GM12878 (cell line): ENCODE results near the gene STK38. TPM values are rescaled to one million over a fixed set of nuclear protein-coding genes. Genes with fewer than 3 reads are reported as not detected.

ENCODE experiments used
- ATAC-seq: fragments of 200-7000 bp; cut with Tn5 transposase; 3 replicates; pipeline ENCODE4 v1.9.1; 2020; ENCODE audit warnings: mild to moderate bottlenecking, moderate library complexity
- BruUV-seq: library from RNA; stranded (reverse); fragments of 400-500 nt; replicated peaks from 2 replicates; lab custom pipeline; 2021; lab: Mats Ljungman, UMichigan
- CTCF ChIA-PET: fragments of 300-600 bp; sonication (Branson Sonifier 250); formaldehyde crosslinking; extraction: SDS; loops from one replicate; lab custom pipeline; 2021; ENCODE audit warnings: inconsistent platforms; lab: Yijun Ruan, JAX
- POLR2A ChIA-PET: fragments of 350-600 bp; formaldehyde crosslinking; extraction: SDS; loops from one replicate; lab custom pipeline; 2021; ENCODE audit warnings: inconsistent platforms; lab: Charles Lee
- RAD21 ChIA-PET: fragments of 300-600 bp; sonication (Branson Sonifier 250); formaldehyde crosslinking; loops from one replicate; lab custom pipeline; 2023; ENCODE audit warnings: antibody characterized with exemption; ENCODE audit not compliant: unreplicated experiment; lab: Charles Lee
- SMC1A ChIA-PET: fragments of 300-600 bp; sonication (Branson Sonifier 250); formaldehyde crosslinking; loops from one replicate; lab custom pipeline; 2023; ENCODE audit not compliant: unreplicated experiment, uncharacterized antibody; lab: Charles Lee
- DNase-seq: peaks from one replicate; pipeline ENCODE4 v3.0.0-alpha.2; 2011; ENCODE audit warnings: low read depth, low spot score
- FAIRE-seq: peaks from 3 replicates; lab custom pipeline; 2011; peaks lifted over from hg19 to GRCh38; lab: Jason Lieb, UNC
- H2AFZ ChIP-seq: 2 replicates; pipeline ENCODE4 v1.6.0; 2011; ENCODE audit warnings: low read depth, low read length, control low read depth; ENCODE audit not compliant: control insufficient read depth
- H3K27ac ChIP-seq: 2 replicates; pipeline ENCODE4 v1.5.1; 2011; ENCODE audit warnings: control low read depth; ENCODE audit not compliant: control insufficient read depth, insufficient read depth
- H3K27me3 ChIP-seq, 2 experiments: replicated peaks in 1 of 2; 2 replicates each; pipeline versions ENCODE4 v1.6.0 to v1.6.1; 2011; ENCODE audit warnings: low read length in 1 of 2; ENCODE audit not compliant: control insufficient read depth in 2 of 2, insufficient read depth in 2 of 2
- H3K36me3 ChIP-seq, 2 experiments: 2 replicates each; pipeline ENCODE4 v1.5.1; 2011; ENCODE audit warnings: low read length in 1 of 2; ENCODE audit not compliant: control insufficient read depth in 2 of 2, insufficient read depth in 2 of 2
- H3K4me1 ChIP-seq: 2 replicates; pipeline ENCODE4 v1.6.1; 2011; ENCODE audit warnings: mild to moderate bottlenecking, low read length, moderate library complexity, mixed read lengths; ENCODE audit not compliant: control insufficient read depth, insufficient read depth
- H3K4me2 ChIP-seq: 2 replicates; pipeline ENCODE4 v1.6.0; 2011; ENCODE audit warnings: control low read depth; ENCODE audit not compliant: control insufficient read depth, insufficient read depth
- H3K4me3 ChIP-seq: fragments of 200-600 bp; sonication (generic); 2 replicates; pipeline ENCODE4 v1.5.1; 2016
- H3K79me2 ChIP-seq: 2 replicates; pipeline ENCODE4 v1.6.0; 2011; ENCODE audit warnings: low read length; ENCODE audit not compliant: control insufficient read depth, insufficient read depth
- H3K9ac ChIP-seq: 2 replicates; pipeline ENCODE4 v1.8.0; 2011; ENCODE audit warnings: low read length, control low read depth, mixed read lengths; ENCODE audit not compliant: control insufficient read depth, insufficient read depth
- H3K9me3 ChIP-seq: replicated peaks from 3 replicates; pipeline ENCODE4 v1.5.1; 2011; ENCODE audit warnings: mild to moderate bottlenecking, low read length; ENCODE audit not compliant: control insufficient read depth, insufficient read depth
- H4K20me1 ChIP-seq: 2 replicates; pipeline ENCODE4 v1.6.0; 2011; ENCODE audit not compliant: control insufficient read depth, insufficient read depth
- CREB1 ChIP-seq: IDR thresholded peaks from 2 replicates; pipeline ENCODE4 v1.6.1; 2012; ENCODE audit warnings: low read depth, mild to moderate bottlenecking, inconsistent platforms
- CREM ChIP-seq: IDR thresholded peaks from 2 replicates; pipeline ENCODE4 v1.6.1; 2014; ENCODE audit warnings: antibody characterized with exemption, low read depth
- CUX1 ChIP-seq: IDR thresholded peaks from 2 replicates; pipeline ENCODE4 v1.6.1; 2012; ENCODE audit warnings: improper control_type of control experiment, low read depth, low read length; ENCODE audit not compliant: insufficient replicate concordance
- EED ChIP-seq: sonication (generic); IDR thresholded peaks from 2 replicates; pipeline ENCODE4 v1.6.1; 2016; ENCODE audit warnings: antibody characterized with exemption, low read depth
- ESRRA ChIP-seq: IDR thresholded peaks from 2 replicates; pipeline ENCODE4 v1.6.1; 2012; ENCODE audit warnings: mild to moderate bottlenecking, low read length, improper control_type of control experiment
- FOXK2 ChIP-seq: fragments of 450-650 bp; IDR thresholded peaks from 2 replicates; pipeline ENCODE4 v1.6.1; 2017; ENCODE audit warnings: mild to moderate bottlenecking, moderate library complexity
- HDAC2 ChIP-seq: fragments of 200-600 bp; sonication (generic); IDR thresholded peaks from 2 replicates; pipeline ENCODE4 v1.6.1; 2017
- IRF3 ChIP-seq: fragments of 450-650 bp; IDR thresholded peaks from 2 replicates; pipeline ENCODE4 v1.6.1; 2014; ENCODE audit warnings: mild to moderate bottlenecking
- JUNB ChIP-seq: IDR thresholded peaks from 2 replicates; pipeline ENCODE4 v1.6.1; 2016; ENCODE audit warnings: antibody characterized with exemption, mild to moderate bottlenecking
- NKRF ChIP-seq: fragments of 450-650 bp; conservative IDR thresholded peaks from 2 replicates; pipeline ENCODE4 v1.6.1; 2017; ENCODE audit warnings: mild to moderate bottlenecking, moderate library complexity
- NRF1 ChIP-seq: conservative IDR thresholded peaks from 2 replicates; pipeline ENCODE4 v1.6.1; 2011; ENCODE audit warnings: mild to moderate bottlenecking, low read depth, low read length, improper control_type of control experiment
- POLR2A ChIP-seq: IDR thresholded peaks from 2 replicates; pipeline ENCODE4 v1.6.1; 2011; ENCODE audit warnings: low read depth, mild to moderate bottlenecking, low read length
- POU2F2 ChIP-seq: IDR thresholded peaks from 3 replicates; pipeline ENCODE4 v1.6.1; 2011; ENCODE audit warnings: low read depth, mild to moderate bottlenecking, low read length, borderline replicate concordance
- WGBS: methylation state at CpG from one replicate; pipeline ENCODE4 v1.1.6; 2016; ENCODE audit warnings: low lambda C conversion rate; ENCODE audit not compliant: insufficient replicate concordance, insufficient coverage; ENCODE audit errors: missing lambda C conversion rate; 5-methylcytosine and 5-hydroxymethylcytosine counted together
- in situ Hi-C: fragments of 300-500 bp; cut with MboI; formaldehyde crosslinking; loops from 9 replicates; pipeline ENCODE4 v1.14.3; 2018; ENCODE audit warnings: mixed read lengths
- intact Hi-C: fragments of 100-400 bp; cut with micrococcal nuclease; formaldehyde crosslinking; loops from one replicate; pipeline ENCODE4 v1.14.2; 2022; ENCODE audit not compliant: unreplicated experiment
- polyA plus RNA-seq, 11 experiments: library from polyadenylated mRNA; depleted of rRNA in 4 of 11; unstranded in 6 of 11; stranded (reverse) in 5 of 11; fragments of >200 nt; fragmentation: Nextera tagmentation in 4 of 11; fragmentation: Illumina TruSeq in 1 of 11; extraction: Ambion mirVana in 4 of 11; extraction: Trizol in 1 of 11; gene quantifications; 1 replicate in 1 of 11; 2 replicates in 10 of 11; pipeline versions ENCODE4 v1.2.1 to v1.2.3, GENCODE V29; 2011 to 2016; ENCODE audit warnings: inconsistent platforms in 2 of 11, missing spikeins in 2 of 11, low read depth in 1 of 11
- total RNA-seq, 4 experiments: library from RNA; depleted of rRNA in 3 of 4; stranded (reverse); fragments of >200 nt in 3 of 4; fragmentation: Illumina TruSeq in 1 of 4; extraction: Trizol in 1 of 4; gene quantifications; 2 replicates each; pipeline versions ENCODE4 v1.2.1 to v1.2.3, GENCODE V29; 2013 to 2021
- TF ChIP-seq, protein P1 (sequence below): fragments of 450-650 bp; formaldehyde crosslinking; IDR thresholded peaks from 2 replicates; pipeline ENCODE4 v1.4.0; 2022; ENCODE audit warnings: mild to moderate bottlenecking, moderate library complexity

STK38 gene
- total and polyA plus RNA-seq, 10 of the 15 experiments (the other 5 are each of a cell fraction or from before 2014, with no cell fraction given) = 4.1 to 18.7 (median 13.6) TPM

- peaks cover 37% of the 10 kb centered on the region for H3K79me2 ChIP-seq
- DNase-seq = no peak
- ATAC-seq = no peak
- in situ Hi-C loops (no loop called here), intact Hi-C loops (no loop called here)
- no peak overlapping the region for H2AFZ ChIP-seq
- ChIA-PET POLR2A (interaction anchor here (0.6 kb wide), 1 partner anchor 108 kb away, joined by 3 read pairs; no protein-coding TSS in a partner anchor), SMC1A (no interaction called here), CTCF (no interaction called here), RAD21 (no interaction called here)
- no peaks in the 10 kb centered on the region for H3K27me3 ChIP-seq
- no peaks in the 10 kb centered on the region for H4K20me1 ChIP-seq
- 93% methylated on average over 2 of the region's 2 CpGs for WGBS
- BruUV-seq = no TSS peak
- no peak overlapping the region for H3K27ac ChIP-seq
- H3K4me1 ChIP-seq = peaks cover 12% of the 10 kb centered on the region
- H3K36me3 ChIP-seq = peaks cover 0 to 17% of the 10 kb centered on the region in 2 experiments; a peak in 2 of 4 replicates
- no peaks in the 10 kb centered on the region for H3K9me3 ChIP-seq
- FAIRE-seq = no peak
- no peak overlapping the region for H3K4me3 ChIP-seq
- H3K9ac ChIP-seq = no peak overlapping the region
- H3K4me2 ChIP-seq = no peak overlapping the region
- TF ChIP-seq, protein P1, sequence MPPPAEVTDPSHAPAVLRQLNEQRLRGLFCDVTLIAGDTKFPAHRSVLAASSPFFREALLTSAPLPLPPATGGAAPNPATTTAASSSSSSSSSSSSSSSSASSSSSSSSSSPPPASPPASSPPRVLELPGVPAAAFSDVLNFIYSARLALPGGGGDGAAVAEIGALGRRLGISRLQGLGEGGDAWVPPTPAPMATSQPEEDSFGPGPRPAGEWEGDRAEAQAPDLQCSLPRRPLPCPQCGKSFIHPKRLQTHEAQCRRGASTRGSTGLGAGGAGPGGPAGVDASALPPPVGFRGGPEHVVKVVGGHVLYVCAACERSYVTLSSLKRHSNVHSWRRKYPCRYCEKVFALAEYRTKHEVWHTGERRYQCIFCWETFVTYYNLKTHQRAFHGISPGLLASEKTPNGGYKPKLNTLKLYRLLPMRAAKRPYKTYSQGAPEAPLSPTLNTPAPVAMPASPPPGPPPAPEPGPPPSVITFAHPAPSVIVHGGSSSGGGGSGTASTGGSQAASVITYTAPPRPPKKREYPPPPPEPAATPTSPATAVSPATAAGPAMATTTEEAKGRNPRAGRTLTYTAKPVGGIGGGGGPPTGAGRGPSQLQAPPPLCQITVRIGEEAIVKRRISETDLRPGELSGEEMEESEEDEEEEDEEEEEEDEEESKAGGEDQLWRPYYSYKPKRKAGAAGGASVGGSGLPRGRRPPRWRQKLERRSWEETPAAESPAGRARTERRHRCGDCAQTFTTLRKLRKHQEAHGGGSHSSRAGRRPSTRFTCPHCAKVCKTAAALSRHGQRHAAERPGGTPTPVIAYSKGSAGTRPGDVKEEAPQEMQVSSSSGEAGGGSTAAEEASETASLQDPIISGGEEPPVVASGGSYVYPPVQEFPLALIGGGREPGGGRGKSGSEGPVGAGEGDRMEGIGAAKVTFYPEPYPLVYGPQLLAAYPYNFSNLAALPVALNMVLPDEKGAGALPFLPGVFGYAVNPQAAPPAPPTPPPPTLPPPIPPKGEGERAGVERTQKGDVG = no peak
- TF ChIP-seq NKRF (no peak), POU2F2 (no peak), FOXK2 (no peak), CREB1 (no peak), ESRRA (no peak), EED (no peak), NRF1 (no peak), HDAC2 (no peak), IRF3 (no peak), CREM (no peak), POLR2A (no peak), JUNB (no peak), CUX1 (no peak)
Observed at GRCh38 chr6:36542041-36542440, 5.2 kb downstream of the STK38 start.
